SKM-1 (cell line): ENCODE data around the gene TPM2.

ENCODE experiments used
- DNase-seq: peaks from one replicate; lab custom pipeline; 2025; ENCODE audit not compliant: unreplicated experiment; lab: John Stamatoyannopoulos, UW

Gene TPM2

DNA sequence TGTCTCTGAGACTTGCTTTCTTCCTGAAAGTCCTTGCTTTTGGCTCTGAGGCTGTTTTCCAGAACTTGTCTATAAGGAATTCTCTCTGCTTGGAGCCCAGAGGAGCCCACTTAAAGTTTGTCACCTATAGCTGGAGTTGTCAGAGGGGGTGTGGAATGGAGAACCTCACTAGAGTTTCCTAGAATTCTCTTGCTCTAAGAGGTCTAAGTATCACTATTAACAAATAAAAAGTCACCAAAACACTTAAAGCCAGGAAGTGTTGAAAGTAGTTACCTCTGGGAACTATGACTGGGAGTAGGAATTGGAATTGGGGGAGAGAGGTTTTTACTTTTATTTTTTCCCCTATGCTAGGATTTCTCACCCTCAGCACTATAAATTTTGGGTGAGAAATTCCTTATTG is 54.0 kb downstream of the TPM2 start:
- no peak for DNase-seq
